Measurements from ENCODE around the gene CTDP1.
"Not testable (repeated sequence)": the region's sequence is repeated elsewhere in the genome, so short reads cannot be mapped to it uniquely, and the experiment has no call there.

The CTDP1 gene

GRCh38 chr18:79751918-79752578 lies 72.4 kb downstream of the CTDP1 start:
- H3K36me3 Mint-ChIP-seq: peaks cover 32% of the 10 kb centered on the region
- not testable (repeated sequence) for H3K27ac Mint-ChIP-seq; ATAC-seq (ENCODE audit: low read depth)

DNA sequence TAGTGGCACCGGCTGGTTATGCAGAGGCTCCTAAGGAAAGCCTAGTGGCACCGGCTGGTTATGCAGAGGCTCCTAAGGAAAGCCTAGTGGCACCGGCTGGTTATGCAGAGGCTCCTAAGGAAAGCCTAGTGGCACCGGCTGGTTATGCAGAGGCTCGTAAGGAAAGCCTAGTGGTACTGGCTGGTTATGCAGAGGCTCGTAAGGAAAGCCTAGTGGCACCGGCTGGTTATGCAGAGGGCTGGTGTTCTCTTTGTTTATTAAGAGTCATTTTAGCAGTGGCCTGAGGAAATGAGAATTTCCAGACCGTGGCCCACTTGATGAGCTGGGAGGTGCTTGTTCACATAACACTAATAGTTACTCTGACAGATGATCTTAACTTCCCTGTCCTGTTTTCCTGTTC lies 73.3 kb downstream of the CTDP1 start:
- not testable (repeated sequence) for H3K27me3 Mint-ChIP-seq; H3K9me3 Mint-ChIP-seq; H3K4me1 Mint-ChIP-seq; ATAC-seq (ENCODE audit: low read depth); H3K27ac Mint-ChIP-seq; DNase-seq (ENCODE audit: low spot score in 2 of 2); H3K4me3 Mint-ChIP-seq
- H3K36me3 Mint-ChIP-seq: peaks cover 41% of the 10 kb centered on the region

More at GRCh38 chr18:79751918-79752578, 72.4 kb downstream of the CTDP1 start:
- not testable (repeated sequence) for H3K27me3 Mint-ChIP-seq; H3K9me3 Mint-ChIP-seq; H3K4me1 Mint-ChIP-seq; H3K4me3 Mint-ChIP-seq; DNase-seq (ENCODE audit: low spot score in 2 of 2)

DNA sequence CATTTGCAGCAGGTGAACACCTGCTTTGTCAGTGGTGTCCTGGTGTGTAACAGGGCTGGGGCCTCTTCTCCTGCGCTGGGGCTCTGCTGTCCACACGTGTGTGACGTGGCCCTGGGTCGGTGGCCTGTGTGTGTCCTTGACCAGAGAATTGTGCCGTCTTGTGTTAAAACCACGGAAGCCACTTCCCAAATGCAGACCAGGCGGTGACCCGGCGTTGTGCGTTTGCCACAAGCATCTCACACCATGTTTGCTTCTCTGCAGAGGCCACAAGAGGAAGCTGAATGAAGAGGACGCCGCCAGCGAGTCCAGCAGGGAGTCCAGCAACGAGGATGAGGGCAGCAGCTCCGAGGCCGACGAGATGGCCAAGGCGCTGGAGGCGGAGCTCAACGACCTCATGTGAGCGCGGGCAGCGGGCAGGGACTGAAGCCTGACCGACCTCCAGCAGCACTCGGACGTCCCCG lies 73.8 kb downstream of the CTDP1 start:
- Mint-ChIP-seq H3K27me3 (no peaks in the 10 kb centered on the region), H3K27ac (no peak overlapping the region), H3K36me3 (peaks cover 46% of the 10 kb centered on the region), H3K4me1 (peaks cover 6% of the 10 kb centered on the region), H3K4me3 (no peak overlapping the region), H3K9me3 (peaks cover 5% of the 10 kb centered on the region)
- ATAC-seq (ENCODE audit: low read depth) (no peak), DNase-seq (ENCODE audit: low spot score in 2 of 2) (no peak)

- H3K4me1 Mint-ChIP-seq: peaks cover 6% of the 10 kb centered on the region
- H3K36me3 Mint-ChIP-seq: peaks cover 50% of the 10 kb centered on the region
Measured at GRCh38 chr18:79754022-79754761, 74.6 kb downstream of the CTDP1 start.

DNA sequence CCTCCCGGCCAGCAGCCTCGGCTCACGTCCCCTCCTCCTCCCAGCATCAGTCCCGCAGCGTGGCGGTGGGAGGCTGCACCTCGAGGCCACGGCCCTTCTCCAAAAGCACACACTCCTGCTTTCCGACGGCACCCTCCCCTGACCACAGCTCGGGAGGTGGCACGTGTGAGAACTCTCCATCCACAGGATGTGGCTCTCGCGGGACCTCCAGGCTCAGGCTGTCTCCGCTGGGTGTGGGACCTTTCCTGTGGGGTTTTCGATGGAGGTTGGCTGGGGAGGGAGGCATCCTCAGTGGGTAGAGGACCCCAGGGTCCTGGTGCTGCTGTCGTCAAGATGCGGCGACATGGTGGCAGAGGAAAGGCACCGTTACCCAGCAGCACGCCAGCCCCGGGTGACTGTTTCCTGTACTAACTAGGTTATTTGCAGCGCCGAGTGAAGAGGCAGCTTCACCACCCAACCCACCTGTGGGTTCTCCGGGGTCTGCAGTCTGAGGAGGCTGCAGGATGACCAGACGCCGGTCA lies 75.3 kb downstream of the CTDP1 start:
- DNase-seq (ENCODE audit: low spot score in 2 of 2) (no peak), ATAC-seq (ENCODE audit: low read depth) (no peak)
- Mint-ChIP-seq H3K4me3 (no peak overlapping the region), H3K9me3 (peaks cover 11% of the 10 kb centered on the region), H3K36me3 (peaks cover 48% of the 10 kb centered on the region), H3K27ac (no peak overlapping the region), H3K27me3 (no peaks in the 10 kb centered on the region), H3K4me1 (peaks cover 2% of the 10 kb centered on the region)

More at GRCh38 chr18:79754022-79754761, 74.6 kb downstream of the CTDP1 start:
- H3K27me3 Mint-ChIP-seq: no peaks in the 10 kb centered on the region
- ATAC-seq (ENCODE audit: low read depth): no peak
- no peak for DNase-seq (ENCODE audit: low spot score in 2 of 2)
- no peak overlapping the region for H3K4me3 Mint-ChIP-seq
- H3K27ac Mint-ChIP-seq: no peak overlapping the region
- H3K9me3 Mint-ChIP-seq: peaks cover 10% of the 10 kb centered on the region

DNA sequence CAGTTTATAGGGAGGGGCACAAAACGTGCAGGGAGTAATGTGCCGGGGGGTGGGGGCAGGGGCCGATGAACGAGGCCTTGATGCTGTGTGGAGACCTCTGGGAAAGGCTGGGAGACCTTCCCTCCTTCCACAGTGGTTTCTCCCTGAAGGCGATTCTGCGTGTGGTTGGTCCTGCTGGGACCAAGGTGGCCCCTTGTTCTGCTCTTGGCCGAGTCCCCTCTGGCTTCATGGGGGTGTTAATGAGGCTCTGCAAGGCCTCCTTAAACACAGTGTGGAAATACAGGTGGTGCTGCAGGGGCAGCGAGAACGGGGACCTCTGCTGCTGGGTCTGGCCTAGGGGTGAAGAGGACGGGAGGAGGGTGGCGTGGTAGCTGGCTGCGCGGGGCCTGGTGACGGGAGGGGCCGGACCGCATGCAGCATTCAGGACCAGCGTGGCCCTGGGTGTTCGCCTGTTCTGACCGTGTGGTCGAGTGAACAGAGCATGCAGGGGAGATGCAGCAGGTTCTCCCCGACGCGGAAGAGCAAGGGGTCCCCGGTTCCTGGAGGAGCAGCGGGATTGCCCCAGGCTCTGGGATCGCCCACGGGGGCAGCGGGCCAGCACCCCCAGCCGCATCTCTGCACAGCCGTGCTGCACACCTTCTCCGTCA lies 76.0 kb downstream of the CTDP1 start:
- H3K27ac Mint-ChIP-seq: no peak overlapping the region
- peaks cover 14% of the 10 kb centered on the region for H3K9me3 Mint-ChIP-seq
- H3K4me1 Mint-ChIP-seq: peaks cover 2% of the 10 kb centered on the region
- H3K4me3 Mint-ChIP-seq: no peak overlapping the region
- peaks cover 50% of the 10 kb centered on the region for H3K36me3 Mint-ChIP-seq
- H3K27me3 Mint-ChIP-seq: peaks cover 3% of the 10 kb centered on the region
- DNase-seq (ENCODE audit: low spot score in 2 of 2): no peak
- no peak for ATAC-seq (ENCODE audit: low read depth)

DNA sequence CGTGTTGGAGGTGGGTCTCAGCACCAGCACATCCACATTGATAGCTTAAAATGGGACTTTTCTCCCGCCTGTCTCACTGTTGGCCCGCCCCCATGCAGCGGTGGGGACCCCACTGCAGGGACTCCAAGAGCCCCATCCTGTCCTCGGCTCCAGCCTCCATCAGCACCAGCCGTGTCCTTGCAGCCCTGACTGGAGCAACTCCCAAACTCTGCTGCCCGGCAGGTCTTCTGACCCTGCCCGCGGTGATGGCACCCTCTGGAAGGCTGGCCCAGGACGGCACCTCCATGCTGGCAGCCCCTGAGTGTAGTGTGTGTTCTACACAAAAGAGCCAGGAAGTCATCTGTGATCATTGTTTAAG lies 76.5 kb downstream of the CTDP1 start:
- H3K4me1 Mint-ChIP-seq: peaks cover 2% of the 10 kb centered on the region
- no peak for DNase-seq (ENCODE audit: low spot score in 2 of 2)

DNA sequence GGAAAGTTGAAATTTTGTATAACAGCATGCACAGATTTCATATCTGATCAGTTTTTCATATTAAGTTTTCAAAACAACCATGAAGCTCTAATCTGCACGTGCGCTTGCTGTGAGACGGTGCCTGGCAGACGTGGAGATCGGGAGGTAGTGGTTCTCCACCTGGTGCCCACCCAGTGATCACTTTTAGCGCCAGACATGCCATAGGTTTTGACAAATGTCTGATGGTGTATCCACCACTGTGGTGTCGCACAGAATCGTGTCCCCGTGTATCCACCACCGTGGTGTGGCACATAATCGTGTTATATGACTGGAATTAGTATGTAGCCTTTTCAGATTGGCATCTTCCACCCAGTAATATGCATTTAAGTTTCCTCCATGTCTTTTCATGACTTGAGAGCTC lies 77.2 kb downstream of the CTDP1 start:
- Mint-ChIP-seq H3K27me3 (peaks cover 3% of the 10 kb centered on the region), H3K4me3 (no peak overlapping the region), H3K27ac (no peak overlapping the region), H3K36me3 (peaks cover 47% of the 10 kb centered on the region), H3K4me1 (peaks cover 2% of the 10 kb centered on the region), H3K9me3 (peaks cover 14% of the 10 kb centered on the region)
- no peak for ATAC-seq (ENCODE audit: low read depth)
- DNase-seq (ENCODE audit: low spot score in 2 of 2): no peak

More for the DNA sequence above, 76.5 kb downstream of the CTDP1 start:
- Mint-ChIP-seq H3K4me3 (no peak overlapping the region), H3K27me3 (peaks cover 3% of the 10 kb centered on the region), H3K9me3 (peaks cover 14% of the 10 kb centered on the region), H3K27ac (no peak overlapping the region), H3K36me3 (peaks cover 50% of the 10 kb centered on the region)
- no peak for ATAC-seq (ENCODE audit: low read depth)

- ATAC-seq (ENCODE audit: low read depth): no peak
- no peak overlapping the region for H3K27ac Mint-ChIP-seq
Measured at GRCh38 chr18:79760348-79760747, 80.7 kb downstream of the CTDP1 start.

GRCh38 chr18:79760881-79761280 lies 81.3 kb downstream of the CTDP1 start:
- DNase-seq (ENCODE audit: low spot score in 2 of 2) (no peak), ATAC-seq (ENCODE audit: low read depth) (no peak)
- Mint-ChIP-seq H3K36me3 (peaks cover 29% of the 10 kb centered on the region), H3K27me3 (peaks cover 3% of the 10 kb centered on the region), H3K27ac (no peak overlapping the region), H3K4me3 (no peak overlapping the region), H3K4me1 (peaks cover 2% of the 10 kb centered on the region), H3K9me3 (peaks cover 16% of the 10 kb centered on the region)

More at GRCh38 chr18:79760348-79760747, 80.7 kb downstream of the CTDP1 start:
- Mint-ChIP-seq H3K9me3 (peaks cover 16% of the 10 kb centered on the region), H3K4me1 (peaks cover 2% of the 10 kb centered on the region), H3K4me3 (no peak overlapping the region), H3K27me3 (peaks cover 3% of the 10 kb centered on the region), H3K36me3 (peaks cover 32% of the 10 kb centered on the region)
- DNase-seq (ENCODE audit: low spot score in 2 of 2): no peak

DNA sequence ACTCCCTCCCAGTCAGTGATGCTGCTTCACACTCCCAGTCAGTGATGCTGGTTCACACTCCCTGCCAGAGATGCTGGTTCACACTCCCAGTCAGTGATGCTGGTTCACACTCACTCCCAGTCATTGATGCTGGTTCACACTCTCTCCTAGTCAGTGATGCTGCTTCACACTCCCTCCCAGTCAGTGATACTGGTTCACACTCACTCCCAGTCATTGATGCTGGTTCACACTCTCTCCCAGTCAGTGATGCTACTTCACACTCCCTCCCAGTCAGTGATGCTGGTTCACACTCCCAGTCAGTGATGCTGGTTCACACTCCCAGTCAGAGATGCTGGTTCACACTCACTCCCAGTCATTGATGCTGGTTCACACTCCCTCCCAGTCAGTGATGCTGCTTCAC lies 83.8 kb downstream of the CTDP1 start:
- Mint-ChIP-seq H3K4me1 (no peaks in the 10 kb centered on the region), H3K27ac (no peak overlapping the region), H3K9me3 (peaks cover 23% of the 10 kb centered on the region), H3K27me3 (peaks cover 7% of the 10 kb centered on the region), H3K36me3 (peaks cover 17% of the 10 kb centered on the region), H3K4me3 (no peak overlapping the region)
- ATAC-seq (ENCODE audit: low read depth) (no peak), DNase-seq (ENCODE audit: low spot score in 2 of 2) (no peak)

GRCh38 chr18:79764131-79764530 lies 84.5 kb downstream of the CTDP1 start:
- ATAC-seq (ENCODE audit: low read depth) (no peak), DNase-seq (ENCODE audit: low spot score in 2 of 2) (no peak)
- Mint-ChIP-seq H3K27me3 (peaks cover 7% of the 10 kb centered on the region), H3K4me3 (no peak overlapping the region), H3K36me3 (peaks cover 14% of the 10 kb centered on the region), H3K27ac (no peak overlapping the region), H3K9me3 (peaks cover 21% of the 10 kb centered on the region), H3K4me1 (no peaks in the 10 kb centered on the region)

- no peak overlapping the region for H3K4me3 Mint-ChIP-seq
- no peak overlapping the region for H3K27ac Mint-ChIP-seq
- no peaks in the 10 kb centered on the region for H3K4me1 Mint-ChIP-seq
- H3K27me3 Mint-ChIP-seq: peaks cover 4% of the 10 kb centered on the region
- DNase-seq (ENCODE audit: low spot score in 2 of 2) (no peak), ATAC-seq (ENCODE audit: low read depth) (no peak)
- H3K36me3 Mint-ChIP-seq: peaks cover 7% of the 10 kb centered on the region
- peaks cover 16% of the 10 kb centered on the region for H3K9me3 Mint-ChIP-seq
Measured at GRCh38 chr18:79765491-79766245, 86.1 kb downstream of the CTDP1 start.
